Measurements from ENCODE around the gene URGCP.

The URGCP gene, protein sequence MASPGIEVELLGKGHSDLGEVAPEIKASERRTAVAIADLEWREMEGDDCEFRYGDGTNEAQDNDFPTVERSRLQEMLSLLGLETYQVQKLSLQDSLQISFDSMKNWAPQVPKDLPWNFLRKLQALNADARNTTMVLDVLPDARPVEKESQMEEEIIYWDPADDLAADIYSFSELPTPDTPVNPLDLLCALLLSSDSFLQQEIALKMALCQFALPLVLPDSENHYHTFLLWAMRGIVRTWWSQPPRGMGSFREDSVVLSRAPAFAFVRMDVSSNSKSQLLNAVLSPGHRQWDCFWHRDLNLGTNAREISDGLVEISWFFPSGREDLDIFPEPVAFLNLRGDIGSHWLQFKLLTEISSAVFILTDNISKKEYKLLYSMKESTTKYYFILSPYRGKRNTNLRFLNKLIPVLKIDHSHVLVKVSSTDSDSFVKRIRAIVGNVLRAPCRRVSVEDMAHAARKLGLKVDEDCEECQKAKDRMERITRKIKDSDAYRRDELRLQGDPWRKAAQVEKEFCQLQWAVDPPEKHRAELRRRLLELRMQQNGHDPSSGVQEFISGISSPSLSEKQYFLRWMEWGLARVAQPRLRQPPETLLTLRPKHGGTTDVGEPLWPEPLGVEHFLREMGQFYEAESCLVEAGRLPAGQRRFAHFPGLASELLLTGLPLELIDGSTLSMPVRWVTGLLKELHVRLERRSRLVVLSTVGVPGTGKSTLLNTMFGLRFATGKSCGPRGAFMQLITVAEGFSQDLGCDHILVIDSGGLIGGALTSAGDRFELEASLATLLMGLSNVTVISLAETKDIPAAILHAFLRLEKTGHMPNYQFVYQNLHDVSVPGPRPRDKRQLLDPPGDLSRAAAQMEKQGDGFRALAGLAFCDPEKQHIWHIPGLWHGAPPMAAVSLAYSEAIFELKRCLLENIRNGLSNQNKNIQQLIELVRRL

GRCh38 chr7:43906331-43907010, at the start of gene URGCP:
Gene URGCP, minus strand, starts transcription at chr7:43906596. Its CDS starts 21 bp downstream, at chr7:43906575.
- DNase-seq, result no peak

GRCh38 chr7:43956027-43956426, 49.6 kb upstream of the URGCP start:
- DNase-seq, result no peak

GRCh38 chr7:43954524-43955228, 48.3 kb upstream of the URGCP start:
- peak; percentile 89 for DNase-seq

- no peak for DNase-seq
Observed at GRCh38 chr7:43953071-43953470, 46.7 kb upstream of the URGCP start.

DNA sequence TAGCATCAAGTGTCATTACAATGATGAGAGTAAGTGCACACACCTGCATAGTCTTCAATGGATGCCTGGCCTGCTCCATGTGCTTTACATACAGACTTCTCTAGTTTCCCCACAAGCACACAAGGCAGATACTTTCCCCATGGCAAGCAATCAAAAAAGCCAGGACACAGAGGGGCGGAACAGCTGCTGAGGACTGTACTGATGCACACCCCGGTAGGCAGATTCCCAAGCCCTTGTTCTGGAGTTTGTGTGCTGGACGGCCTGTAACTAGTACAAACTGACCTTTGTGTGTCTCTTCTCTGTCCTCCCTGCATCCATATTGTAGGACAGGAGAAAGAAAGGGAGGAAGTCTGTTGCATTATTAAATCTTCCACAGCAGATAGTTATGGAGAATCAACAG, 45.6 kb upstream of the URGCP start:
- no peak for DNase-seq

DNA sequence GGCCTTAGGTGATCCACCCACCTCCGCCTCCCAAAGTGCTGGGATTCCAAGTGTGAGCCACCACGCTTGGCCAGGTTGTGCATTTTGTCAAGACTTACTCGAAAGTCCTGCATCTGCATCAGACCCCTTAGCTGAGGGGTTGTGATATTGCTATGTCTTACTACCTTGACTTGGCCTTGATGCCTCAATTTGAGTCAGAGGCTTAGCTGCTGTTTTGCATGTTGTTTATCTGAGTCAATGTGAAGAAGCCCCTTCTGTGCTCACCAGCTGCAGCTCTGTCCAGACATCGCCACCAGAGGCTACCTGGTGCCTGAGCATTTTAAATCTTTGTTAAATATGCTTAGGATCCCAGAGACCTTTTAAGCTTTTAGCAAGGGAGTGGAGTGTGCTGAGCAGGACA, 37.9 kb upstream of the URGCP start:
- DNase-seq, result no peak

DNA sequence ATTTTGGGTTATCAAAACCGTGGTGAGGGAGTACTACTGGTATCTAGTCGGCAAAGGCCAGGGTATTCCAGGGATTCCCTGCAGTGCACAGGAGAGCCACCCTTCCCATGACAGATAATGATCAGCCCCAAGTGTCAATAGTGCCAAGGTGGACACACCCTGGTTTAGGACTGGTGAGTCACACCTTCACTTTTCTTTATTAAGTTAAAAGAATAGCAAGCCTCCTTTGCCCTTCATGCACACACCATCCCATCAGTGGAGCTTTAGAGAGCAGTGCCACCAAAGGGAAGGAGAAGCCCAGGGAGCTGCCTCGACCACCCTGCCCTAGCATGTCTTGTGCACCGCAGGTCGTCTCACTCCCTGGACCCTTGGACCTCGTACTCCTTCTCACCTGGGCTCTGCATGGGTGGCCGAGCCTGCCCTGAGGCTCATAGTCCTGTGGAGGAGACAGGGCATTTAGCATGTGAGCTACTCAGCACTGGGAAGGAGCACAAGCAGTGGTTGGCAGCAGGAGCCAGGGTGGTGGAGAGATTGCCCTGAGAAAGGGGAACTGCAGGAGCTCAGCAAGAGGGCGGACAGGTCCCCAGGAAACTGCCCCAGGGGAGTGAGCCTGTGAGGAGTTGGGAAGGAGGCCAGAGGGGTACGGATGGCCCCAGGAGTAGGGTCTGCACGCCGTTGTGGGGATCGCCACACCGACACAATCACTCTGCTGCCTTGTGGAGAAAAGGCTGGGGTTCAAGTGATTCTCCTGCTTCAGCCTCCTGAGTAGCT, 37.2 kb upstream of the URGCP start:
- DNase-seq, result no peak

- DNase-seq, result no peak
Observed at GRCh38 chr7:43942997-43943396, 36.6 kb upstream of the URGCP start.

DNA sequence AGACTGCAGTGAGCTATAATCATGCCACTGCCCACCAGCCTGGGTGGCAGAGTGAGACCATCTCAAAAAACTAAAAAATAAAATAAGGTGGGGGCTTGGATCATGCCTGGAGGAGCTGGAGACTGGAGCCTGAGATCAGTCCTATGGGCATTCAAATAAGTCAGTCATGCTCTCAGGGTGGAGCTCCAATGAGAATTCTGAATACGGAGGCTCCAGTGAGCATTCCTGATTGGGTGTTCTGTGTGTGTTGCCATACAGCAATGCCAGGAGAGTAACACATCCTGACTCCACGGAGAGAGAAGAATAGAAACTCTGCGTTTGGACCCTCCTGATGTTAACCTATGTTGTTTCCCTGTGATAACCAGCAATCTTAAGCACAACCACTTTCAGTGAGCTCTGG, 35.9 kb upstream of the URGCP start:
- DNase-seq, result no peak

DNA sequence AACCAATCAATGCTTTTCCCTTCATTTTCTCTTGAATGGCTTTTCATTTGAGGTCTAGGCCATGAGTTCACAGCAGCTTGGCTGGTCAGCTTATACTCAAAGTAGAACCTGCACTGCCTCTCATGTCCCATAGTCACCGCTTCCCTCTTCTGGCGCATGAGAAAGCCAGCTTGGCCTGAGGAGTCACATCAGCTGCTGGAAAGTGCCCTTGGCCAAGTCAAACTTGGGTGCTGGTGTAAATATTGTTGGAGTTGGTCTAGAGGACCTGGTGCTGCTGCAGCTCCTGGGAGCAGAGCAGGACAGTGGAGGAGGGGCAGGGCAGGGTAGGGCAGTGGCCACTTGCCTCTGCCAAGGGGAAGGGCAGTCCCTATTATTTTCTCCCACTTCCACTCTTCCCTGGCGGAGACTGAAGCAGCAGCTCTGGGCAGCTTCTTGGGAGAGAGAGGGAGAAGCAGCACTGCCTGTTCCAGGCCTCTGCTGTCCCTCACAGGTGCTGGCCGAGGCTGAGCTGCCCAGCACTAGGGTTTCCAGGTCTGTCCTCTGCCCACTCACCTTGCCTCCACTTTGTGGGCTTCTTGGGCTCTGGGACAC, 32.6 kb upstream of the URGCP start:
- DNase-seq, result no peak

GRCh38 chr7:43937444-43937843, 31.0 kb upstream of the URGCP start:
- no peak for DNase-seq

DNA sequence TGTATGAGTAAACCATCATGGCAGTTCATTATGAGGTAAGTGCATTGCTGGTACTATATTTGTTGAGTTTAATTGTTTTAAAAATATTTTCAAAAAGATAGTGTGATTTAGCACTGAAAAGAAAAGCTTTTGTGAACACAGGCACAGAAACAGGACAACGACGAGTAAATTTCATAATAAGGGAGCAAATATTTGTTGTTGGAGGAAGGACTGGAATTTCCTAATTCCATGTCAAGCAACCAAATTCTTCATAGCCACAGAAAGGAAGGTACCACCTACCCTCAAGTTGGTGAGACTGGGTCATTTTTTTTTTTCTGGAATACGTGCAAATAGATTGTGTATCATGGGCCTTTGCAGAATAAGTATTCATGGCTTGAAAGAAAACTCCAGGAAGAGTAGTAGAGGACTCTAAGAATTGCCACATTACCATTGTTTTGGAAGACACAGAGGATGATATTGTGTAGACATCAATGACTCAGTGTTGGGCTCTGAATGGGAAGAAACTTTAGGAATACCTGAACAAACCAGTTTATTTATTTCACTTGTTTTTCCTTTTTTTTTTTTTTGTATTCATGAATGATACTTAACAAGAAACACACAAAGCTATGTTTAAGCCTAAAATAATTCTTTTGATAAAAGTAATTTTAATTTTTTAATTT, 27.6 kb upstream of the URGCP start:
- no peak for DNase-seq

DNA sequence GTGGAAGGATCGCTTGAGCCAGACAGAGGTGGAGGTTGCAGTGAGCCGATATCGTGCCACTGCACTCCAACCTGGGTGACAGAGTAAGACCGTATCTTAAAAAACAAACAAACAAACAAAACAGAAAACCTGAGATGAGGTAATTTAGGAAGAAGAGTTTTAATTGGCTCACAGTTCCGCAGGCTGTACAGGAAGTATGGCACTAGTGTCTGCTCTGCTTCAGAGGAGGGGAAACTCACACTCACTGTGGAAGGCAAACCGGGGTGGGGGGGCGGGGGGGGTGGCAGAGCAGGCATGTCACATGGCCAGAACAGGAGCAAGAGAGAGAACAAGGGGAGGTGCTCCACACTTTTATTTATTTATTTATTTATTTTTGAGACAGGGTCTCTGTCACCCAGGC, 24.9 kb upstream of the URGCP start:
- DNase-seq, result no peak

GRCh38 chr7:43929529-43930457, 23.4 kb upstream of the URGCP start:
- no peak for DNase-seq

GRCh38 chr7:43927810-43928209, 21.4 kb upstream of the URGCP start:
- no peak for DNase-seq

DNA sequence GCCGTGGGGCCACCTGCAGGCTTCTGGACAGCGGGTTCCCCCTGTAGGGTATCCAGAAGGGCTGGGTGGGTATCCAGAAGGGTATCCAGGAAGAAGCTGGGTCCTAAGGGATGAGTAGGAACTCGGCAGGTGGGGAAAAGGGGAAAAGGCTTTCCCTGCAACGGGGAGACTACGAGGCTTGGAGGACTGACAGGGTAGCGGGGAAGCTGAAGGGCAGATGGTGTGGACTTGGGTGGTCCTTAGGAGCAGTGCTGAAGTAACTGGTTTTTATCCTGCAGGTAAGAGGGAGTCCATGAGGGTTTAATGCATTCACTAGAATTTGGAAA, 20.4 kb upstream of the URGCP start:
- peak; percentile 65 for DNase-seq

DNA sequence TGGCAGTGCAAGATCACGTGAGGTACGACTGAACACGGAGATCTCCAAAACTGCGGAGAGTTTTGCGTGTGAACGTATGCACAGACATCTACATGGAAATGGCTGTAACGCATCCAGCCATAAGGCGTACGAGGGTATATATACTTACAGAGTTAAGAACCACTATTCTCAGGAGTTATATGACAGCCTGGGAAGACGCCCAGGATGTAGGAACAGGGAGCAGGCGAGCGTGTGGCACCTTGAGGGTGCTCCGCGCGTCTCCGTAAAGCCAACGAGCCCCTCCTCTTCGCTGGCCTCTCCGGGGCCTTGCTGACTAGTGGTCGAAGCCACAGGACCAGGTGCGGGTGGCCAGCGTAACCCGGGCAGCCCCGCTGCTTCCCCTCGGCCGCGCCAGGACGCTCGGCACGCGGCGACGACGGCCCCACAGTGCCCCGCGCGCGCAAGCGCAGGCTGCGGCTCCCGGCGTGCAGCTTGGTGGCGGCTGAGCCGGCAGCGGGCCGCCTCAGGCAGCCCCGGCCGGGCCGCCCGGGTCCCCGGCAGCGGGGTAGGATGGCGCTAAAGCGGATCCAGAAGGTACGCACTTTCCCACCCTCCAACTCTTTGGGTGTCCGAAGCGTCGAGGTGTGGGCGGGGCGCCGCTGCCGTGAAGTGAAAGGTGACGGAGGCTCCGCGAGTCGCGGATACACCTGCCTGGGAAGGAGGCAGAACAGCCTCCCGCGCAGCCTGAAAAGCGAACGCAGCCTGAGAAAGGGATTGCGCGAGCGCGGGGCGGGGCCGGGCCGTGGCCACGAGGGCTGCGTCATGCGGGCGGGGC, 19.8 kb upstream of the URGCP start, which contains the start of gene UBE2D4:
UBE2D4 (plus strand) TSS at position 453 of the 814 bp plus-strand sequence; CDS start at position 550, 97 bp downstream.
- peak; percentile 73 for DNase-seq

DNA sequence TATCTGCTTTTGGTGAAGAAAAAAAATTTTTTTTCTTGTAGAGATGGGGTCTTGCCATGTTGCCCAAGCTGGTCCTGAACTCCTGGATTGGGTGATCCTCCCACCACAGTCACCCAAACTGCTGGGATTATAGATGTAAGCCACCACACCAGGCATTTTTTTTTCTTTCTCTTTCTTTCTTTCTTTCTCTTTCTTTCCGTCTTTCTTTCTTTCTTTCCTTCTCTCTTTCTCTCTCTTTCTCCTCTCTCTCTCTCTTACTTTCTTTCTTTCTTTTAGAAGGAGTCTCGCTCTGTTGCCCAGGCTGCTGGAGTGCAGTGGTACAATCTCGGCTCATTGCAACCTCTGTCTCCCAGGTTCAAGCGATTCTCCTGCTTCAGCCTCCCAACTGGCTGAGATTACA, 16.3 kb upstream of the URGCP start:
- no peak for DNase-seq

GRCh38 chr7:43921423-43921822, 15.0 kb upstream of the URGCP start:
- DNase-seq, result no peak

All from NCI-H1694 treated with DMSO at 0.1 percent for 48 hours (cell line).